ENCODE measurements around the gene HBP1. TPM values are rescaled to one million over a fixed set of nuclear protein-coding genes. Genes with fewer than 3 reads are reported as not detected.

The HBP1 gene
- total and polyA plus RNA-seq, 2 of the 8 experiments (the other 6 are each of a cell fraction or from before 2014, with no cell fraction given): 28.9 to 29.2 TPM

DNA sequence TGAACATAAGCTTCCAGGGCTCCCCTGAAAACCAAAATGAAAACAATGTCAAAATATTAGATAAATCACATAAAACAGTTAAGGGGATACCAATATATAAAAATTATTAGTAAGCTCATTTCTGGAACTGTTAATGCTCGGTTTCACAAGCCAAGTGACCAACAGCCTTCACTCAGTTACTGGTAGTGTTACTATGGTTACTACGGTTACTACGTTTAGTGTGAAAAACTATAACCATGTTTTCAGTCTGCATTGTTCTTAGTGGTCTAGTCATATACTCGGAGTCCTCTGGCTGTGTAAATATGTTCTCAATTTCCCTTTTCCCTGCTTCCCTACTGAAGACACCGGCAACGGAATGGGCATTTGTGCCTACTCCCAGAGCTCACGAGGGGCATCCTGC lies 34.8 kb downstream of the HBP1 start:
- H3K9ac ChIP-seq (replicated peaks in 1 of 4; ENCODE audit: extremely low read depth in 1 of 4, low read depth in 3 of 4, low read length in 3 of 4): no peak overlapping the region
- no peak overlapping the region for H3K18ac ChIP-seq (ENCODE audit: extremely low read depth, low read length)
- peaks cover 3 to 35% (median 7%) of the 10 kb centered on the region in 4 experiments for H3K36me3 ChIP-seq (ENCODE audit: control insufficient read depth in 2 of 4, insufficient read depth in 4 of 4, low read length in 3 of 4)
- CTCF ChIA-PET (ENCODE audit: partially characterized antibody): interaction anchor here (0.6 to 3.3 kb wide), 4 partner anchors 9 to 674 kb away, joined by 3 to 17 read pairs (median 6); no protein-coding TSS in a partner anchor
- no peak overlapping the region for H2BK15ac ChIP-seq (ENCODE audit: low read length)
- TF ChIP-seq NANOG (IDR thresholded peaks at IDR 0.05; ENCODE audit: insufficient read depth, low read depth, low read length, poor library complexity, severe bottlenecking): no peak
- WGBS, 2 experiments (ENCODE audit: extremely low coverage in 1 of 2, insufficient coverage in 1 of 2, insufficient read length in 1 of 2, insufficient replicate concordance in 2 of 2, low coverage in 1 of 2, low lambda C conversion rate in 2 of 2, missing lambda C conversion rate in 1 of 2): 95% methylated on average over 7 of the region's 7 CpGs; no CpG with 5 or more reads in 1 of the 2 experiments
- H2AK5ac ChIP-seq (ENCODE audit: low read depth, low read length): no peak overlapping the region
- FAIRE-seq: no peak
- POLR2A ChIA-PET (ENCODE audit: partially characterized antibody): no interaction called here
- H3K4me2 ChIP-seq (ENCODE audit: insufficient read depth in 1 of 2, low read depth in 2 of 2, low read length in 2 of 2): no peak overlapping the region
- no peak for DNase-seq (ENCODE audit: low read depth in 1 of 2, low spot score in 2 of 2)
- no peak overlapping the region for H3K14ac ChIP-seq (ENCODE audit: insufficient read length)
- no peaks in the 10 kb centered on the region for H3K27me3 ChIP-seq (replicated peaks in 1 of 4; ENCODE audit: control insufficient read depth in 3 of 4, extremely low read depth in 1 of 4, insufficient read depth in 3 of 4, low read length in 3 of 4)
- no peak overlapping the region for H4K5ac ChIP-seq (ENCODE audit: insufficient read length, low read depth, low read length)
- H3K4me3 ChIP-seq (ENCODE audit: extremely low read depth in 1 of 4, insufficient read depth in 2 of 4, low read depth in 3 of 4, low read length in 4 of 4): no peak overlapping the region
- H3K4ac ChIP-seq (replicated peaks; ENCODE audit: insufficient read length, low read depth, low read length): no peak overlapping the region
- no peaks in the 10 kb centered on the region for H3K4me1 ChIP-seq (replicated peaks in 1 of 4; ENCODE audit: control insufficient read depth in 3 of 4, insufficient read depth in 4 of 4, low read length in 3 of 4)
- no peaks in the 10 kb centered on the region for H3K79me2 ChIP-seq (ENCODE audit: control insufficient read depth in 1 of 2, insufficient read depth in 2 of 2, low read length in 2 of 2)
- H3K27ac ChIP-seq (ENCODE audit: low read depth, low read length): no peak overlapping the region
- H2BK12ac ChIP-seq (ENCODE audit: low read depth, low read length): no peak overlapping the region
- no peak overlapping the region for H4K91ac ChIP-seq (replicated peaks; ENCODE audit: insufficient read length, low read length)
- H2BK20ac ChIP-seq (ENCODE audit: low read length): no peak overlapping the region
- H4K8ac ChIP-seq (ENCODE audit: extremely low read depth, insufficient read depth, low read length): no peak overlapping the region
- H3K23ac ChIP-seq (ENCODE audit: insufficient read length): no peak overlapping the region
- H2BK120ac ChIP-seq (replicated peaks; ENCODE audit: low read depth, low read length): no peak overlapping the region
- H3K9me3 ChIP-seq (ENCODE audit: insufficient read depth in 2 of 2, low read depth in 1 of 2, low read length in 1 of 2): no peaks in the 10 kb centered on the region
- H3K23me2 ChIP-seq (ENCODE audit: low read depth, low read length): no peaks in the 10 kb centered on the region
- H2BK5ac ChIP-seq (ENCODE audit: low read depth, low read length): no peak overlapping the region
- no peak overlapping the region for H3K56ac ChIP-seq (replicated peaks; ENCODE audit: insufficient read length, low read depth, low read length)
- H2AFZ ChIP-seq (ENCODE audit: low read length): no peak overlapping the region
- H3K79me1 ChIP-seq (ENCODE audit: low read depth, low read length): no peaks in the 10 kb centered on the region
- peaks cover 0 to 6% of the 10 kb centered on the region in 2 experiments for H4K20me1 ChIP-seq (replicated peaks in 1 of 2; ENCODE audit: control insufficient read depth in 1 of 2, insufficient read depth in 2 of 2, low read length in 2 of 2)

Measured in H1 (cell line).